GM18508 (cell line): ENCODE measurements around the gene MDP1.

Experiments
- ATAC-seq: cut with Tn5 transposase; IDR thresholded peaks from one replicate; pipeline ENCODE4 v1.9.1; 2021; ENCODE audit warnings: moderate number of reproducible peaks; ENCODE audit not compliant: insufficient read depth, unreplicated experiment

Gene MDP1

DNA sequence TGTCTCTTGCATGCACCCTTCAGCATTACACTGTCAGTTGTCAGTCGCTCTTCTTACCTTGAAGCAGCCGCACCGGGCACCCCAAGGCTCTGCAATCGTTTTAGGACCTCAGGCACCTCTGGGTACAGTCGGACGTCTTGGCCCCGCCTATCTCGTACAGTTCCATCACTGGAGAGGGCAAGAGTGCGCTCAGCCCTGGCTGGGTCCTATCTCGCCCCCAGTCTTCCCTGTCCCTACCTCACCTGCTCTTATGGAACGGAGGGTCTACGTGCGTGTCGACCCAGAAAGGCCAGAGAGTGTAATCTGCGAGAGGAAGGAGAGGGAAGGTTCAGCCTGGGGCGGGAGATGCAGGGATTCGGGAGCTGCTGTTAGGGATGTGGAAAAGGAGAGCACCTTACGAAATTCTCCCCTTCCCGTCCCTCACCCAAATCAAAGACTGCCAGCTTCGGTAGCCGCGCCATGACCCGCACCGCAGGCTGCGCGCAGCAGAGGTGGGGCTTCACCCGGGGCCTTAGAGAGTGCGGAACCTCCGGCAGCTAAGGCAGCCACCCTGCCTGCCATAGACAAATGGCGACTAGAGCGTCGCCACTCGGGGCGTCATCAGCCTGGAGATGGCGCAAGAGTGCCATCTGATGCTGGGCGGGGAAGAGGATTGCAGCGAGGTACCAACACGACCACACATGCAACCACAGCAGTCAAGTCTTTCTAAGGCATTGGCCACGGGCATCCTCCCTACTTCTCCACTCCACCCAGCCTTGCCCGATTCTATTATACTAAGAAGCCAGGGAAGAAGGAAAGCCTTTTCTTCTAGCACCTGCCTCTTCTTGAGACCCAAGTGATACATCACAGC is at the start of gene MDP1:
Gene MDP1 (minus strand): TSS at position 572 of the 850 bp plus-strand sequence. CDS start 111 bp downstream, at position 461.
- ATAC-seq, result peak; percentile 50

DNA sequence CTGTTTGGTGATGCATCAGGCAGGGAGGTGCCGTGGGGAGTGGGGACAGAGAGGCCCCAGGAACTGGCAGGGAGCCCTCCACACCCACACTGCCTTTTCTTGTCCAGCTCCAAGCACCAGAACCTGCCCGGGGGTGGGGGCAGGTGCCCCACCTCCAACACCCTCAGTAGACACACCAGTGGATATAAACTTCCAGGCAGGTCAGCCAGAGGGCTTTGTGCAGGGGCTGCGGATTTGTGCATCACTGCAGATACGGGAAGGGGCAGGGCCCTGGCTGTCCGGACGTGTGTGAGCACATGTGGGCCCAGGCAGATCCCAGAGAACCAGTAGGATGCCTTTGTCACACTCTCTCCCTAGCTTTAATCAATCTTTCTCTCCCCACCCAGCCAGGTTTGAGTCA is 48.4 kb upstream of the MDP1 start:
- ATAC-seq, result no peak

DNA sequence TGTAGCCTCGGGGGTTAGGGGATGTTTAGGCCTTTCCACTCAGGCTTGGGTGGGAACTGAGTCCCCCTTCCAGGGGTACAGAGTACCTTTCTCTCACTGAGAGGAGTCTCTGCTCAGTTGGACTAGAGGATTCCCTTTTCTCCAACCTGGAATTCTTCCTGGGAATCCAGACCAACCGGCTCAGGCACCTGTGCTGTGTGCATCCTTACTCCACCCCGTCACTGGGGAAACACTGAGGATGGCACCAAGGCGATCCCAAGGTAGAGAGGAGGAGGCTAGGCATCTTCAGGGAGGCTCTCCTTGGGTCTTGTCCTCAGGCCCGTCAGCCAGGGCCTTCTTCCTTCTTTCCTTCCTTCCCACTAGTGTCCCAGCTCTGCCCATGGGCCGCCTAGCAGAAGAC is 48.0 kb upstream of the MDP1 start:
- no peak for ATAC-seq

DNA sequence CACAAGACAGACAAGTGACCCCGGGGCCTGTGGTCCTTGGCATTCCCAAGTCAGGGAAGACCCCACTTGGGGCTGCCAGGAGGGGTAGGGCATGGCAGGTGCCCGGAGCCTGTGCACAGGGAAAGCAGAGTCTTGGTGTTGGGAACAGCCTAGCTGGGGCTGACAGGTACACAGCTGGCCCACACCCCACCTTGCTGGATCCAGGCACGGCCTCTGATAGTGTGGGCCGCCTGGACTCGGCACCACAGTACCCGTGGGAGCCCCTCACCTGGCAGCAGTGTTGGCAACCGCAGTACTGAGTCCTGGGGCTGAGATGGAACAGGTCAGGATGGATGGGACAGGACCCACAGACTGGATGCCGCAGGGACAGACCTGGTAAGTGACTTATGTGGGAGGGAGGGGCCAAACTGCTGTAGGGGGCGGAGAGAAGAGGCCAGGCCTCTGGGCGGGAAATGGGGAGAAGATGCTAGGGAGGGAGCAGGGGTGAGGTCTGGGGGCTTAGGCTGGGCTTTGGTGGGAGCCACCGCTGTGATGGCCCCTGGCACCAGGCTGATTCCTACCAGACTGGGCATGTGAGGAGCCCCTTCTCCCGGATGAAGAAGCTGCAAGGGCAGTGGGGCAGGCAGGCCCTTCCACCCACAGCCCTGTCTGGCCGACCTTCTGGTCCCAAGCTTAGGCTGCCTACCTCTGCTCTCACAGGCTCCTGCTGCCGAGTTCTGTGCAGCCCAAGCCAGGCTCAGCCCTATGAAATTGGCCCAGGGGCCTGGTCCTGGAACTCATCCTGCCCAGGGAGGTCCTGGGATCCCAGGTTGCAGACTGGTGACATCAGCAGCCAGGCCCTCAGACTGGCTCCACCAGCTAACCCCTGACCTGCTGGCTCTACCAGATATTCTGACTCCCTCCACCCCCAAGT is 47.2 kb upstream of the MDP1 start, which contains the start of gene TGM1:
Gene TGM1 (minus strand): TSS at position 357 of the 913 bp plus-strand sequence. CDS start 825 bp downstream, outside the sequence.
- no peak for ATAC-seq

DNA sequence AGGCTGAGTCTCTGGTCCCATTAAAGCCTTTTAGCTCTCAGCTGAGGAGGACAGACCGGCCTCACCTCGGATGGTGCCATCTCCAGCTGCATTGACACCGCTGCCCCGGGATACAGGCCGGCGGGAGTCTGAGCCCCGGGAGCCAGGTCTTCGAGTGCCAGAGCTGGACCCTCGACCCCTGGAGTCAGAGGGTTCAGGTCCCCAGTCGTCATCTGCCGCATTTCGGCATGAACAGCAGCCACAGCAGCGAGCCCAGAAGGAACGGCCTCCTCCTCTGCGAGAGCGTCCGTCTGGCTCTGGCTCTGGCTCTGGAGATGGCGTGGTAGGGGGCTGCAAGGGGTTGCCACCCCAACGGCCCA is 46.1 kb upstream of the MDP1 start:
- no peak for ATAC-seq

DNA sequence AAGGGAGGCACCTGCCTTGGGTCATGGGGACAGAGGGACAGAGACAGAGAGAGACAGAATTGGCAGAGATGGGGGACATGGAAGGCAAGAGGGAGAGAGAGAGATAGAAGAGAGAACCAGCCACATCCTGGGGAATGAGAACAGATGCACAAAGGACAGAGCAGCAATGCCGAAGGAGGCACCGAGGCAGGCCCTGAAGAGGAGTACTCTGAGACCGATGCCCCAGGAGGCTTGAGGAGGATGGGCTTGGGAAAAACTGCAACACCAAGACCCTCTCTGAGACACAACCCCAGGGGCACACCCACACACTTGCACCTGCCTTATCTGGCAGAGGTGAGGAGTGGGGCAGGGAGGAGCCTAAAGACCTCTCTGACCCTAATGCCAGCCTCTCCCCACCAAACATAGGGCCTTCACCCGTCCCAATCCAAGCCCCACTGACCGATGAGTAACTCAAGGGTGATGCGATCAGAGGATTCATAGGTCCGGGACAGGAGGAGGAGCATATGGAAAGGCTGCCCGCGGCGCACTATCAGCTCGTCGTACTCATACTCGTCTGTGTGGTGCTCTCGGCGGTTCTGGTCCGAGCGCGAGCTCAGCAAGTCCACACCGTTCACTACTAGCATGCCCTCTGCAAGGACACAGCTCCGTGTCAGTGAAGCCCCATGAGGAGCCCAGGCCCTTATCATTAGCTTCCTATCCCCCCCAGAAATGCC is 45.5 kb upstream of the MDP1 start:
- ATAC-seq, result no peak

DNA sequence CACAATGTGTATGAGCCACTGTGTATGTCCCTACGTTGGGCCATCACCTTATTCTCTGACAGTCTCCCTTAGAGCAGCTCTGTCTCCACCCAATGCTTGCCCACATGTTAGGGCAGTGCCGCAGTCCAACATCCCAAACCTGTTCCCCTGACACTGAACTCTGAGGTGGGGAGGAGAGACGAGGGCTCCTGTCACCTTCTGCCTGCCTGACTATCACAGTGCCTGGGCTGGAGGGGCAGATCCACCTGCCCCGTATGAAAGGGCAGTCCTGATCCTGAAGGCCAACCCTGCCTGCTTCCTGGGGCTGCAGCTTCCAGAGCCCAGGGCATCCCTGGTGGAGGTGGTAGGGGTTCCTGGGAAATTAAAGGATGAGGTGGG is 44.9 kb upstream of the MDP1 start:
- no peak for ATAC-seq

DNA sequence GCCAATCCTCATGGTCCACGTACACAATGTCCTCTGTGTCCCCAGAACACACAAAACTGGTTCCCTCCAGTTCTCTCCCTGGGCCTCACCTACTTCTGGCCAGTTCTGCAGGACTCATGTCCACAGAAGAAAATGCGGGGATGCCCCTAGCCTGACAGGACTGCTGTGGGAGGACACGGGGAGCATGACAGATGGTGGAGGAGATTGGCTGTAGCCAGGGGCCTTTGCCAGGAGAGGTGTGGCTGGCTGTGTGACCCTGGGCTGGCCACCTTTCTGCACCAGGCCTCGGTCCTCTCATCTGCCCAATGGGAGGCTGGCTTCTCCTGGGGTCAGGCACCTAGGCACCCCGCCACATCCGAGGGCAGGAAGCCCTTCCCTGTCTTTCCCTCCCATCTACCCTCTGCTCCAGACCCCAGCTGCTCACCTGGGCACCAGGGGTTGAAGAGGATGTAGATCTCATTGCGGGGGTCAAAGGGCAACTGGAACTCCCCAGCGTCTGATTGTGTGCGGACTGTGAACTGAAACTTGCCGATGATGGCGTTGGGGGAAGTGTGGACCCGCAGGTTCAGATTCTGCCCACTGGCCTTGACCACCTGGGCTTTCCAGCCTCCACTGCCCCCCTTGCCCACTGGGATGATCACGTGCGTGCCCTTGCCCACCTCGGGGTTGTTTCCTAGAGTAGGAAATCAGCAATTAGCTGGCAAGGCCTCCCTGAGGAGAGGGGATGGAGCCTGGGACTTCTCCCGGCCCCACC is 44.3 kb upstream of the MDP1 start:
- ATAC-seq, result no peak

DNA sequence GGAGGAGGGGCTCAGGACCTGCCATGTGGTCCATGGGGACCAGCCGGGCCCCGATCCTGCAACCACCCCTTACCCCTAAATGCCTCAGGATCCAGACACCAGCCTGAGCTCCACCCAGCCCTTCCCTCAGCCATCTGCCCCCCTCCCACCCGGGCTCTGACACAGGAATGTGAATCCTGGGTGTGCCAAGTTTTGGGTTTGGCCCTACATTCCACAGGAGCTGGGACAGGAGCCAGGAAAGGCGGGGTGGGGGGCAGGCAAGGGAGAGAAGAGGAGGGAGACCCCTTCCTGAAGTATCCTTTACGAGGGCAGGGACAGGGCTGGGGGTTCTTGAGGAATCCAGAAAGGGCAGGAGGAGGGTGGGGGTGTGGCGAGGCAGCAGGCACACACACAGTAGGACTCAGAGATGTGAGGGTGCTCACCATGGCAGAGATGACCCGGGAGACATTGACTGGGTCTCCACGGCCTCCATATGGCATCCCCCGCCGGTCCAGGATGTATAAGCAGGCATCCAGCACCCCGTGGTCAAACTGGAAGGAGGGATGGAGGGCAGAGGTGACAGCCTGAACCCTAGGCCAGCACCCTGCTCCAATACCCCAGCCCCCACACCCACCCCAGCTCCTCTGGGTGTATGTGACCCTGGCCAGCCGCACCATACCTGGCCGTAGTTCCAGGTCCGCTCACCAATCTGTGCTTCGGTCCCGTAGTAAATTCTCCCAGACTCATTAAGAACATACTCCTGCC is 43.6 kb upstream of the MDP1 start:
- no peak for ATAC-seq

DNA sequence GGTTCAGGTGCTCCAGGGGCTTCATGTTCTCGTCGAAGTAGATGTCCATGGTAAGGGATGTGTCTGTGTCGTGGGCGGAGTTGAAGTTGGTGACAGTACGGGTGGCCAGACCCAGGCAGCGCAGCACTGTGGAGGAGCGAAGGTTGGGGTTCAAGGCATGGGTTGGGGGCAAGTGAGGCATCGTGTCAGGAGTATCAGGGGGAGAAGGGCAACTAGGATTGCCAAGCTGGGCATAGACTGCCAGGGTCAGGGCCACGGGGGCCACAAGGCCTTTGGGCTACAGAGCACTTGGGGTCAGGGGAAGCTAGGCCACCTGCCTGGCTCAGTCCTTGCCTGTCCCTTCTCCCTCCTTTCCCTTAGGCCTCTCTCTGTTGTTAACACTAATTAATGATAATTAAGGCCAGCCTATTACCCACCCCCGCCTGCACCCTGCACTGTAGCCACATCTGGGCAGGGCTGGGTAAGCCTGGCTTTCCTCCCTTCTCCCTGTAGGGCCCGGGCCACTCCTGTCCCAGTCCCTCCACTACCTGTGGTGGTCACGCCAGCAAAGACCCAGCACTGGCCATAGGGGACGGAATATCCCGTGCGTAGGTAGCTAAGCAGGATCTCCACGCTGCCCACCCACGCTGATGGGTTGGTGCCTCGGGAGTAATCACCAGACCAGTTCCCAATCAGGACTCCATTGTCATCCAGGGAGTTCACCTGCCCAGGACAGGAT is 42.8 kb upstream of the MDP1 start:
- no peak for ATAC-seq

DNA sequence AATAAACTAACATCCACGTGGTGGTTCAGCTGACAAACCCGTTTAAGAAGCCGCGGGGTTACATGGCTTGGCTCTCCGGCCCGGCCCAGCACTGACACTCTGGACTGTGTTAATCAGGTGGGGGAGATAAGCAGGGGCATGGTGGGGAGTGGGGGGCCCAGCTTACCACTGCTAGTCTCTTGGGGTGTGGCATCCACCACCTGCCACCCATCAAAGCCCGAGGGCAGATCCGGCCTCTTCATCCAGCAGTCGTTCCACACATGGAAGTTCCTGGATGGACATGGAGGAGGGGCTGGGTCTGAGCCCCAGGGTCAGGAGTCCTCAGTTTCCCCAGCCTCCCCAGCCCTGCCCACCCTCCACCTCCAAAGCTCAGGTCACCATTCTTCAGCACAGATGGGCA is 42.3 kb upstream of the MDP1 start:
- ATAC-seq, result no peak

DNA sequence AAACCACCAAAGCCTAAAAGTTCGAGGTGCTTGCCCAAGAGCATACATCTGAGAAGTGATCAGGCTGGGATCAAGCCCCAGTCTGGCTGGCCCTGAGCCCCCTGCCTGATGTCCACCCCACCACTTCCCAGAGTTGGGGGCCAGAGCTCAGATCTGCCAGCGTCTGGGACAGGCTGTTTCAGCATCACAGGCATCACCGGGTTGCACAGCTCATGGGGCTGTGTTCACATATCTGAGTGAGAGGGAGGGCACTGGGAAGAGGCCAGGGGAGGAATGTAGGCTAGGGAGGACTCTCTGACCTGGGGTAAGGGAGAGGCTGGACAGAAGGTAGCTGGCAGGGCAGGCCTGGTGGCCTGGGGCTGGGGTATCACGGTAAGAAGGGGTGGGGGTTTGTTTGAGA is 41.1 kb upstream of the MDP1 start:
- ATAC-seq, result no peak

DNA sequence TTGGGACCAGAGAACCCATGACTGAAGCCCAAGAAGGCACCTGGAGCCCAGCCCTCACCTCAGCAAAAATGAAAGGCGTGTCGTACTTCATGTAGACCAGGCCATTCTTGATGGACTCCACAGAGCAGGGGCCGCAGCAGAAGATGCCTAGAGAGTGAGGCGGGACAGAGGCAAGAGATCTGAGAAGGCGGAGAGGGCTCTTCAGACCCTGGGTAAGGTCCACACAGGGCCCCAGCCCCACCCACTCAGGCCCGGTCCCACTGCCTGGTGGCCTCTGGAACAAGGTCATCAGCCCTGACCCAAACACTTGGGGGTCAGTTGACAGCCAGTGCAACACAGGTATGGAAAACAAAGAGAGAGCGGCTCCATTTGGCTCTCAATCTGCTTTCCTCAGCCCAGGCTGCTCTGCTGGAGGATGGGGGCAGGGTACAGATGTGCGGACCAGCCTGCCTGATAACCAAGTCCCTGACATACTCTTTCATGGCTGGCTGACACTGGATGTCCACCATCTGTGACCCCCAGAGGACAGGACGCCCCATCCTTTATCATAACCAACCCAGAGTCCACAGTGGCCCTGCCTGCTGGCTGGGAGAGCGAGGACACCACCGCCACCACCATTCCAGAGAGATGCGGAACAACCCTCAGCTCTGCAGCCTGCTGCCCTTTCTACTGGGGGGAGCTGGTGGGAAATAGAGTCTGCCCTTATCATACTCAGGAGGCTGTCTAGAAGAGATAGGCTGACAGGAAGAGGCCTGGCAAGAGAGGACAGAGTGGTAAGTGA is 40.3 kb upstream of the MDP1 start:
- ATAC-seq, result no peak

DNA sequence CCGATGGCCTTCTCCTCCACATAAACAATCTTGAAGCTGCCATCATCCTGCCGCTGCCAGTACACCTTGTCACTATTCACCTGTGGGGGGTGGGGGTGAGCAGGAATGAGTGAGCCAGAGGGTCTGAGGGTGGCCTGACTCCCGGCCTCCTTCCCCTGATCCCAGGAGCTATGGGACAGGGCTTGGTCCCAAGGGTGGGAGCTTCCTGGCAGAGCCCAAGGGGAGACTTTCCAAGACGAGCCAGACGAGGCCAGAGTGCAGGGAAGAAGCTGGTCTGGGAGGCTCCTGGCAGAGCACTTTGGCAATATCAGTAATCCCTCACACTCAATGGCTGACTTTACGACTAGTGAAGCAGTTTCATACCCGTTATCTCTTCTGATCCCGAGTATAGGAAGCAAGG is 39.6 kb upstream of the MDP1 start:
- no peak for ATAC-seq

DNA sequence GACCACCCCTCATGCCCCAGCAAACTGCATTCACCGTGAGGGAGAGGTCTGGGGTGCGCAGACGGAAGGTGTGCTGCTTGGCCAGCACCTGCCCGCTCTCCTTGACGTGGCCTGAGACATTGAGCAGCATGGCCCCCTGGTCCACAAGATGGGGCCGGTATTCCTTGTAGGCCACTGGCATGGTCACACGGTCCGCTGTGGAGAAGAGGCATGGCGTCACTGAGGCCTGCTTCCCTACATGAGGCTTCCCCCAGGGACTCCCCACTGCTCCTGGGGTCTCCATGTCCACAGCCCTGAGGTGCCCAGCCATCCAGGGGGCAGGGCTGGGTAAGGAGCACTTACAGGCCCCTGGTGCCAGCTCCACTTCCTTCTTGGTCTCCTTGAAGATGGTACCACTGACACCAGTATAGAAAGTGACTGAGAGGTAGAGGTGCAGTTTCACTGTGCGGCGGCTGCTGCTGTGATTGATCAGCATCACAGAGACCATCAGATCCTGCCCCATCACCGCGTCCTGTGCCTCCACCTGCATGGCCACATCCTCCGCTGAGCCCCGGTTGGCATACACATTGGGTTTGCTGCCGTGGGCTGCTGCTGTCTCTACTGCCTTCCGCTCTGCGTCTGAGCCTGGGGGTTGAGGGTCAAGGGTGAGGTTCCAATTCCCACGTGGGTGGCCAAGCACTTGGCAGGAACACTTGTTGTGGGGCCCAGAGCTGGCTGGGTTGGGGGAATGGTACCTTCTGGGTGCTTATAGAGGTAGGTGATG is 38.9 kb upstream of the MDP1 start:
- no peak for ATAC-seq

DNA sequence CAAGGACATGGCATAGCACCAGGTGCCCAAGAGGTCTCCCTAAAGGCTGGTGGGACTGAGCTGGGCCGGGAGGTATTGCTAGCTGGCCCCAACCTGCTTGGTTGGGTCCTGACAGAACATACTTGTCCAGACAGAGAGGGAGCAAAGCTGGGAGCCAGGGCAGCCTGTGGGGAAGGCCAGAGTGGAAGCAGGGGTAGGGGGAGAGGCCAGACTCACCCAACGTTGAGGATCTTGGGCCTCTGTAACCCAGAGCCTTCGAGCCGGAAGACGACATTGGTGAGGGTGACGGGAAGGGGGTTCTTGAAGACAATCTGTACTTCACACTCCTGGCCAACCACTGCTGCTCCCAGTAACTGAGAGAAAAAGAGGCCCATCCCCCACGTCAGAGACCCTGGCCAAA is 38.1 kb upstream of the MDP1 start:
- no peak for ATAC-seq
